Measurements from ENCODE around the gene PSMG4. TPM values are rescaled to one million over a fixed set of nuclear protein-coding genes. Genes with fewer than 3 reads are reported as not detected.

The PSMG4 gene
- total RNA-seq, 1 donor from 2014 or later, result 27.8 TPM

- no peaks in the 10 kb centered on the region for H3K9me3 Mint-ChIP-seq
- H3K27ac Mint-ChIP-seq, result no peak overlapping the region
- peaks cover 10% of the 10 kb centered on the region for H3K4me1 Mint-ChIP-seq
- H3K36me3 Mint-ChIP-seq, result no peaks in the 10 kb centered on the region
- no peak overlapping the region for H3K4me3 Mint-ChIP-seq
- peaks cover 31% of the 10 kb centered on the region for H3K27me3 Mint-ChIP-seq (ENCODE audit: low read depth)
- no peak for TF ChIP-seq CTCF (IDR thresholded peaks at IDR 0.05; ENCODE audit: unreplicated experiment)
- DNase-seq (ENCODE audit: low spot score in 2 of 2, unreplicated experiment in 2 of 2), result no peak
These were observed 45.4 kb upstream of the PSMG4 start for GRCh38 chr6:3213334-3213695.

GRCh38 chr6:3214898-3215297 is 43.8 kb upstream of the PSMG4 start:
- Mint-ChIP-seq H3K9me3 (no peaks in the 10 kb centered on the region), H3K4me1 (no peaks in the 10 kb centered on the region), H3K27ac (no peak overlapping the region), H3K27me3 (ENCODE audit: low read depth) (peaks cover 39% of the 10 kb centered on the region), H3K4me3 (no peak overlapping the region), H3K36me3 (no peaks in the 10 kb centered on the region)
- TF ChIP-seq CTCF (IDR thresholded peaks at IDR 0.05; ENCODE audit: unreplicated experiment), result no peak
- no peak for DNase-seq (ENCODE audit: low spot score in 2 of 2, unreplicated experiment in 2 of 2)

GRCh38 chr6:3217286-3217685 is 41.5 kb upstream of the PSMG4 start:
- Mint-ChIP-seq H3K27ac (no peak overlapping the region), H3K9me3 (no peaks in the 10 kb centered on the region), H3K36me3 (no peaks in the 10 kb centered on the region), H3K4me3 (no peak overlapping the region), H3K4me1 (no peaks in the 10 kb centered on the region), H3K27me3 (ENCODE audit: low read depth) (peaks cover 48% of the 10 kb centered on the region)
- no peak for DNase-seq (ENCODE audit: low spot score in 2 of 2, unreplicated experiment in 2 of 2)
- no peak for TF ChIP-seq CTCF (IDR thresholded peaks at IDR 0.05; ENCODE audit: unreplicated experiment)

GRCh38 chr6:3218266-3218665 is 40.5 kb upstream of the PSMG4 start:
- no peaks in the 10 kb centered on the region for H3K36me3 Mint-ChIP-seq
- no peak overlapping the region for H3K4me3 Mint-ChIP-seq
- no peak overlapping the region for H3K27ac Mint-ChIP-seq
- TF ChIP-seq CTCF (IDR thresholded peaks at IDR 0.05; ENCODE audit: unreplicated experiment), result no peak
- H3K9me3 Mint-ChIP-seq, result no peaks in the 10 kb centered on the region
- H3K4me1 Mint-ChIP-seq, result no peaks in the 10 kb centered on the region
- H3K27me3 Mint-ChIP-seq (ENCODE audit: low read depth), result peaks cover 44% of the 10 kb centered on the region
- DNase-seq (ENCODE audit: low spot score in 2 of 2, unreplicated experiment in 2 of 2), result no peak

GRCh38 chr6:3220366-3220765 is 38.4 kb upstream of the PSMG4 start:
- no peak overlapping the region for H3K27ac Mint-ChIP-seq
- peaks cover 9% of the 10 kb centered on the region for H3K36me3 Mint-ChIP-seq
- TF ChIP-seq CTCF (IDR thresholded peaks at IDR 0.05; ENCODE audit: unreplicated experiment), result no peak
- no peak for DNase-seq (ENCODE audit: low spot score in 2 of 2, unreplicated experiment in 2 of 2)
- H3K4me3 Mint-ChIP-seq, result no peak overlapping the region
- H3K4me1 Mint-ChIP-seq, result peaks cover 3% of the 10 kb centered on the region
- no peaks in the 10 kb centered on the region for H3K9me3 Mint-ChIP-seq
- H3K27me3 Mint-ChIP-seq (ENCODE audit: low read depth), result peaks cover 43% of the 10 kb centered on the region

GRCh38 chr6:3221578-3221977 is 37.2 kb upstream of the PSMG4 start:
- Mint-ChIP-seq H3K9me3 (no peaks in the 10 kb centered on the region), H3K4me1 (peaks cover 12% of the 10 kb centered on the region), H3K27me3 (ENCODE audit: low read depth) (peaks cover 44% of the 10 kb centered on the region), H3K36me3 (peaks cover 9% of the 10 kb centered on the region), H3K4me3 (no peak overlapping the region), H3K27ac (no peak overlapping the region)
- no peak for TF ChIP-seq CTCF (IDR thresholded peaks at IDR 0.05; ENCODE audit: unreplicated experiment)
- no peak for DNase-seq (ENCODE audit: low spot score in 2 of 2, unreplicated experiment in 2 of 2)

All from mesothelial cell of epicardium (in vitro differentiated cells).